Measurements from ENCODE around the gene PCDHGB2.
"Not testable (repeated sequence)": the region's sequence is repeated elsewhere in the genome, so short reads cannot be mapped to it uniquely, and the experiment has no call there.

PCDHGB2 gene

GRCh38 chr5:141351591-141351990 is 8.2 kb upstream of the PCDHGB2 start:
- DNase-seq = no peak

- no peak for DNase-seq
These were observed 4.8 kb upstream of the PCDHGB2 start, which contains the start of gene PCDHGA4 for GRCh38 chr5:141354900-141355469. Gene PCDHGA4 (plus strand): TSS chr5:141355021. CDS start chr5:141355108, 87 bp downstream.

GRCh38 chr5:141355641-141356040 is 4.2 kb upstream of the PCDHGB2 start:
- no peak for DNase-seq

GRCh38 chr5:141356133-141356532 is 3.7 kb upstream of the PCDHGB2 start:
- DNase-seq = no peak

GRCh38 chr5:141356950-141357349 is 2.8 kb upstream of the PCDHGB2 start:
- DNase-seq = no peak

GRCh38 chr5:141360685-141361084 is 891 bp downstream of the PCDHGB2 start:
- no peak for DNase-seq

GRCh38 chr5:141362719-141363118 is 2.9 kb downstream of the PCDHGB2 start:
- no peak for DNase-seq

- no peak for DNase-seq
These were observed 4.3 kb downstream of the PCDHGB2 start, which contains the start of gene PCDHGA5 for GRCh38 chr5:141363952-141364660. Gene PCDHGA5 (plus strand): TSS chr5:141364162. CDS start chr5:141364331, 169 bp downstream.

GRCh38 chr5:141366016-141366896 is 6.5 kb downstream of the PCDHGB2 start:
- DNase-seq = no peak

GRCh38 chr5:141369994-141370848 is 10.4 kb downstream of the PCDHGB2 start, which contains the start of gene PCDHGB3:
Gene PCDHGB3 (plus strand): TSS chr5:141370242. CDS start chr5:141370395, 153 bp downstream.
- DNase-seq = peak; percentile 13

- no peak for DNase-seq
These were observed 12.0 kb downstream of the PCDHGB2 start for GRCh38 chr5:141371572-141372475.

GRCh38 chr5:141373673-141374317 is 14.0 kb downstream of the PCDHGB2 start, which contains the start of gene PCDHGA6:
Gene PCDHGA6 (plus strand): TSS chr5:141373891. CDS start chr5:141374084, 193 bp downstream.
- DNase-seq = no peak

GRCh38 chr5:141374627-141375026 is 14.8 kb downstream of the PCDHGB2 start:
- DNase-seq = no peak

GRCh38 chr5:141375444-141376155 is 15.8 kb downstream of the PCDHGB2 start:
- DNase-seq = not testable (repeated sequence)

GRCh38 chr5:141382469-141383294 is 22.9 kb downstream of the PCDHGB2 start, which contains the start of gene PCDHGA7:
Gene PCDHGA7 (plus strand): TSS chr5:141382742. CDS start chr5:141382900, 158 bp downstream.
- no peak for DNase-seq

GRCh38 chr5:141383345-141383744 is 23.6 kb downstream of the PCDHGB2 start:
- DNase-seq = no peak

- DNase-seq = no peak
These were observed 24.9 kb downstream of the PCDHGB2 start for GRCh38 chr5:141384471-141385267.
